ENCODE results near the gene PIAS1.

The PIAS1 gene

DNA sequence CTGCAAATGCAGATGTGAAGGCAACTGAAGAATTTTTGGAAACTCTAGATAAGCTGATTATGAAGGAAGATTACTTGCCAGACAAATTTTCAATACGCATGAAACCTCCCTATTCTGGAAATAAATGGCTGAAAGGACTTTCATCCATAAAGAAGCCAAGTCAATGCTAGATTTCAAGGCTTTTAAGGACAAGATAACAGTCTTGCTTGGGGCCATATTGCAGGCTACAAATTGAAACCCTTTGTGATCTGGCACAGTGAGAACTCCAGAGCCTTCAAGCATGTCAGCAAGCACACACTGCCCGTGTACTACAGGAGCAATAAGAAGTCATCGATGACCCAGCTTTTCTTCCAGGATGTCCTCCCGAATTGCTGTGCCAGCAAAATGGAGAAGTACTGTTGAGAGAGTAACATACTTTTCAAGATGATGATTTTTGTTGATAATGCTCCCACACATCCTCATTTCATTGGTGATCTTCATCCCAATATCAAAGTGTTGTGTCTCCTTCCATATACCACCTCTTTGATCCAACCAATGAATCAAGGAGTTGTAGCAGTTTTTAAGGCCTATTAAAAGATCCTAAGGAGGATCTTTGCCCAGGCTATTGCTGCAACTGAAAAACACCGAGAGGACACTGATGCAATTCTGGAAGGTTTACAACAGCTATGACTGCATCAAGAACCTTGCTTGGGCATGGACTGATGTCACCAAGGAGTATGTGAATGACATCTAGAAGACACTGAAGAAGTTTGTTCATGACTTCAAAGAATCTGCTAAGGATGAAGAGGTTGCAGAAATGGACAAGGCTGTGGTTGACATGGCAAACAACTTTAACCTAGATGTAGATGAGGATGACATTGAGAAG is 130.7 kb downstream of the PIAS1 start:
- DNase-seq (ENCODE audit: low read depth in 1 of 2, low spot score in 1 of 2), result no peak
- no peak for TF ChIP-seq JUND (IDR thresholded peaks at IDR 0.05; ENCODE audit: low read depth)
- in situ Hi-C loops (cut with HindIII; ENCODE audit: low pct_unique_long_range_greater_than_20kb, low sequenced_read_pairs), result no loop called here

GRCh38 chr15:68186671-68187397 is 132.7 kb downstream of the PIAS1 start:
- no peak for DNase-seq (ENCODE audit: low read depth in 1 of 2, low spot score in 1 of 2)
- no peak for TF ChIP-seq JUND (IDR thresholded peaks at IDR 0.05; ENCODE audit: low read depth)
- in situ Hi-C loops (cut with HindIII; ENCODE audit: low pct_unique_long_range_greater_than_20kb, low sequenced_read_pairs), result no loop called here

- in situ Hi-C loops (cut with HindIII; ENCODE audit: low pct_unique_long_range_greater_than_20kb, low sequenced_read_pairs), result no loop called here
- no peak for TF ChIP-seq JUND (IDR thresholded peaks at IDR 0.05; ENCODE audit: low read depth)
- no peak for DNase-seq (ENCODE audit: low read depth in 1 of 2, low spot score in 1 of 2)
Observed at GRCh38 chr15:68187559-68187958, 133.4 kb downstream of the PIAS1 start.

- in situ Hi-C loops (cut with HindIII; ENCODE audit: low pct_unique_long_range_greater_than_20kb, low sequenced_read_pairs), result no loop called here
- TF ChIP-seq JUND (IDR thresholded peaks at IDR 0.05; ENCODE audit: low read depth), result no peak
- no peak for DNase-seq (ENCODE audit: low read depth in 1 of 2, low spot score in 1 of 2)
Observed at GRCh38 chr15:68188647-68189046, 134.5 kb downstream of the PIAS1 start.

DNA sequence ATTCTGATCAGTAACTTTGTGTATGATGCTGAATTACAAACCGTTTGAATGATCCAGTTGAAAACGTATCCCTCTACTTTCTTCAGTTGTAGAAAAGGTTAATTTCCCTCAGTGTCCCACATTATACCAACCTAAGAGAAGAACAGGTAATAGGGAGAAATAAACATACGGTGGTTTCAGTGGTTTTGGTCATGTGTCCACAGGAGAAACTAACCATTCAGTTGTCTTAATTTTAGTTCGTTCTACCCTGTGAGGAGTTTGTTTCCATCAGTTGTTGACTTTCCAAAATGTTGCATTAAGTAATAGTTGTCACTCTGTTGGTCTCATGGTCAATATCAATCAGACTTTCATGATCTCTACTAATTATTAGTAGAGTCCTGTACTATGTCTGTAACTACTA is 135.9 kb downstream of the PIAS1 start:
- TF ChIP-seq JUND (IDR thresholded peaks at IDR 0.05; ENCODE audit: low read depth), result no peak
- in situ Hi-C loops (cut with HindIII; ENCODE audit: low pct_unique_long_range_greater_than_20kb, low sequenced_read_pairs), result no loop called here
- DNase-seq (ENCODE audit: low read depth in 1 of 2, low spot score in 1 of 2), result no peak

DNA sequence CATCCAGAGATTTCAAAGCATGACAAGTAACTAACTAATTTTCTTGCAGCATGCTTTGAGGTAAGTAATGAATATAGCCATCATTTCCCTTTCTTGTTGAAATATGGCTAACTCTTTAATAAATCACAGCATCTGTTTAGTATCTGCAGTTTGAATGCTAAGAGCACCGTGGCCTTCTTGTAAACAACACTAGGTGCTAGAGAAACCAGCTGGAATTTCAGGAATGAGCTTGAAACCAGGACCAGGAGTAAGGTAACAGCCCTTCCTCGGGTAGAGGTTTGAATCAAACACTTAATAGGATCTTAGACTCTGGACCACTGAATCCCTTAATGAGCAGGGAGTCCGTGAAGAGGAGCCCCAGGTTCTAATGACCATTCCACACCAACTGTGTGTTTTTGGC is 137.4 kb downstream of the PIAS1 start:
- in situ Hi-C loops (cut with HindIII; ENCODE audit: low pct_unique_long_range_greater_than_20kb, low sequenced_read_pairs), result no loop called here
- DNase-seq (ENCODE audit: low read depth in 1 of 2, low spot score in 1 of 2), result peak in 1 of 2 experiments; percentile 25
- TF ChIP-seq JUND (IDR thresholded peaks at IDR 0.05; ENCODE audit: low read depth), result no peak

DNA sequence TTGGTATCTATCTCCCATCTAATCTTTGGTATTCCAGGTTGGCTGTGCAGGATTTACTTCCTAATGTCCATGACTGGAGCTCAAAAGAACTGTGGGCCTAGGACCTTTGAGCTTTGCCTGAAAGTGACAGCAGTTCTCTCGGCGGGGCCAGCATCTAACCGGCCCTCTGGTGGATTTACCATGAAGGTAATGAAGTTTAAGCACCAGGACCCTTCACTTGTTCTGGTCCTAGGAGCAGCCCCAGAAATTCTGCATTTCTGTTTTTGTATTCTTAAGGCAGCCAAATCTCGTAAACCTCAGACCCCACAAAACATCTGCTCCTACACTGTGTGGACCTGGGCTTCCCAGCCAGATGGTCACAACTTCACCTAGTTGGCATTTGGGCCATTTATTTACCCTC is 138.0 kb downstream of the PIAS1 start:
- in situ Hi-C loops (cut with HindIII; ENCODE audit: low pct_unique_long_range_greater_than_20kb, low sequenced_read_pairs), result no loop called here
- no peak for TF ChIP-seq JUND (IDR thresholded peaks at IDR 0.05; ENCODE audit: low read depth)
- no peak for DNase-seq (ENCODE audit: low read depth in 1 of 2, low spot score in 1 of 2)

GRCh38 chr15:68192804-68193486 is 138.8 kb downstream of the PIAS1 start:
- no peak for TF ChIP-seq JUND (IDR thresholded peaks at IDR 0.05; ENCODE audit: low read depth)
- DNase-seq (ENCODE audit: low read depth in 1 of 2, low spot score in 1 of 2), result no peak
- in situ Hi-C loops (cut with HindIII; ENCODE audit: low pct_unique_long_range_greater_than_20kb, low sequenced_read_pairs), result no loop called here

- no peak for DNase-seq (ENCODE audit: low read depth in 1 of 2, low spot score in 1 of 2)
- in situ Hi-C loops (cut with HindIII; ENCODE audit: low pct_unique_long_range_greater_than_20kb, low sequenced_read_pairs), result no loop called here
- no peak for TF ChIP-seq JUND (IDR thresholded peaks at IDR 0.05; ENCODE audit: low read depth)
Observed at GRCh38 chr15:68195336-68196112, 141.4 kb downstream of the PIAS1 start.

DNA sequence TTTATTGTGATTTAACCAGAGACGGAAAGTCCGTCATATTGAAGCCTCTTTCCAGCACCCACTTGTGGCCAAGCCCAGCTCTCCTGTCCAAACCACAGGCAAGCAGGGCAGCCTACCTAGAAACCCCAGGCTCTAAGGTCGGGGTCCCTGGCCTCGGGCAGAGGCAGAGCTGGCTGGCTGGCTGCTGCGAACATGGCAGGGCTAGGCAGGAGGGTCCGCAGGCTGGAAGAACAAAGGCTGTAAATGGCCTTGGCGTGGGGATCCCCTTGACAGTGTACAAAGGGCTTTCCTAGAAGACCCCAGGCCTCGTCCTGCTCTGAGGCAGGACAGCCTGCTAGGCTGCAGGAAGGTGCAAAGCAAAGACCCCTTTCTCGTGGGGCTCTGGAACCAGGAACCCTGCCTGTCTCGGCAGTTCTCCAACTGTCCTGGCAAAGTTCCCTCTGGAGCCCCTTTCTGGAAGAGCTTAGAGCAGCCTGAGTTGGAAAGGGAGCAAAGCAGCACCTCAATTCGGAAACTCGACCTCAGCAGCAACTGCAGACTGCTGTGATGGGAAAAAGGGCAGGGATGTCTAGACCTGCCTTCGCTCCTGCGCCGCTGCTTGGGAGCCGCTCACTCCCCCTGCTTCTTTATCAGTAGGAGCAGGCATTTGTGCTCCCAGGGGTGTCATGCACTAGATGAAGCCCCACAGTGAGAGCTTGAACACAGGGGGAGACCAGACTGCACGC is 142.5 kb downstream of the PIAS1 start:
- no peak for TF ChIP-seq JUND (IDR thresholded peaks at IDR 0.05; ENCODE audit: low read depth)
- DNase-seq (ENCODE audit: low read depth in 1 of 2, low spot score in 1 of 2), result no peak
- in situ Hi-C loops (cut with HindIII; ENCODE audit: low pct_unique_long_range_greater_than_20kb, low sequenced_read_pairs), result no loop called here

- in situ Hi-C loops (cut with HindIII; ENCODE audit: low pct_unique_long_range_greater_than_20kb, low sequenced_read_pairs), result no loop called here
- no peak for DNase-seq (ENCODE audit: low read depth in 1 of 2, low spot score in 1 of 2)
- no peak for TF ChIP-seq JUND (IDR thresholded peaks at IDR 0.05; ENCODE audit: low read depth)
Observed at GRCh38 chr15:68197170-68197492, 143.0 kb downstream of the PIAS1 start.
